SK-N-SH treated with all-trans-retinoic acid at 6 μM for 48 hours (cell line): ENCODE results near the gene SQSTM1.
A peak's percentile ranks its signal among the peaks of the same experiment; 100 is the strongest.

Source experiments
- ATAC-seq: fragments of 200-7000 bp; cut with Tn5 transposase; 3 replicates; pipeline ENCODE4 v1.9.1; 2020; ENCODE audit warnings: mild to moderate bottlenecking, moderate library complexity
- ARNTL ChIP-seq: fragments of 450-650 bp; formaldehyde crosslinking; IDR thresholded peaks from 2 replicates; pipeline ENCODE4 v1.5.0; 2020; ENCODE audit warnings: low read depth, mild to moderate bottlenecking, moderate library complexity, borderline replicate concordance
- BACH2 ChIP-seq: fragments of 250-450 bp; sonication (Bioruptor Pico); IDR thresholded peaks from 2 replicates; pipeline ENCODE4 v1.9.0; 2021; ENCODE audit warnings: mild to moderate bottlenecking, borderline replicate concordance
- CREB5 ChIP-seq: fragments of 250-450 bp; sonication (Bioruptor Pico); IDR thresholded peaks from 2 replicates; pipeline ENCODE4 v1.5.1; 2020; ENCODE audit warnings: low read depth, mild to moderate bottlenecking, moderate library complexity
- CSDC2 ChIP-seq: fragments of 250-450 bp; sonication (Bioruptor Pico); IDR thresholded peaks from 2 replicates; pipeline ENCODE4 v1.5.0; 2020; ENCODE audit warnings: mild to moderate bottlenecking, moderate library complexity
- CSRNP3 ChIP-seq: fragments of 250-450 bp; sonication (Bioruptor Pico); IDR thresholded peaks from 2 replicates; pipeline ENCODE4 v1.5.1; 2021; ENCODE audit warnings: mild to moderate bottlenecking, moderate library complexity
- GLIS3 ChIP-seq: fragments of 250-450 bp; sonication (Bioruptor Pico); IDR thresholded peaks from 2 replicates; pipeline ENCODE4 v1.5.0; 2020; ENCODE audit warnings: mild to moderate bottlenecking, moderate library complexity
- ISL1 ChIP-seq: fragments of 250-450 bp; sonication (Bioruptor Pico); IDR thresholded peaks from 2 replicates; pipeline ENCODE4 v2.1.2; 2022; ENCODE audit warnings: mild to moderate bottlenecking, moderate library complexity
- OSR1 ChIP-seq: fragments of 250-450 bp; sonication (Bioruptor Pico); IDR thresholded peaks from 2 replicates; pipeline ENCODE4 v1.8.0; 2022; ENCODE audit warnings: moderate library complexity, mild to moderate bottlenecking, inconsistent platforms
- PATZ1 ChIP-seq: fragments of 250-450 bp; sonication (Bioruptor Pico); IDR thresholded peaks from 2 replicates; pipeline ENCODE4 v1.8.0; 2020; ENCODE audit warnings: mild to moderate bottlenecking, moderate library complexity, borderline replicate concordance
- POU6F1 ChIP-seq: fragments of 250-450 bp; sonication (Bioruptor Pico); IDR thresholded peaks from 2 replicates; pipeline ENCODE4 v1.8.0; 2021; ENCODE audit warnings: low read depth, mild to moderate bottlenecking, moderate library complexity, borderline replicate concordance
- RARB ChIP-seq: fragments of 250-450 bp; sonication (Bioruptor Pico); IDR thresholded peaks from 2 replicates; pipeline ENCODE4 v1.8.0; 2021; ENCODE audit warnings: mild to moderate bottlenecking, moderate library complexity
- SNAI2 ChIP-seq: fragments of 250-450 bp; sonication (Bioruptor Pico); IDR thresholded peaks from 2 replicates; pipeline ENCODE4 v1.5.0; 2020; ENCODE audit warnings: mild to moderate bottlenecking, moderate library complexity
- TCF4 ChIP-seq: fragments of 250-450 bp; sonication (Bioruptor Pico); IDR thresholded peaks from 2 replicates; pipeline ENCODE4 v1.8.0; 2021; ENCODE audit warnings: mild to moderate bottlenecking, moderate library complexity, borderline replicate concordance
- TOX ChIP-seq: fragments of 250-450 bp; sonication (Bioruptor Pico); IDR thresholded peaks from 2 replicates; pipeline ENCODE4 v1.8.0; 2021; ENCODE audit warnings: mild to moderate bottlenecking, moderate library complexity, borderline replicate concordance
- TSHZ2 ChIP-seq: fragments of 250-450 bp; sonication (Bioruptor Pico); IDR thresholded peaks from 2 replicates; pipeline ENCODE4 v1.5.0; 2020; ENCODE audit warnings: mild to moderate bottlenecking, moderate library complexity
- ZC3H10 ChIP-seq: fragments of 250-450 bp; sonication (Bioruptor Pico); IDR thresholded peaks from 2 replicates; pipeline ENCODE4 v1.5.1; 2021; ENCODE audit warnings: mild to moderate bottlenecking, moderate library complexity
- ZFP3 ChIP-seq: fragments of 250-450 bp; sonication (Bioruptor Pico); IDR thresholded peaks from 2 replicates; pipeline ENCODE4 v1.5.0; 2020; ENCODE audit warnings: mild to moderate bottlenecking, moderate library complexity
- ZFP30 ChIP-seq: fragments of 450-650 bp; formaldehyde crosslinking; IDR thresholded peaks from 2 replicates; pipeline ENCODE4 v1.5.0; 2022; ENCODE audit warnings: mild to moderate bottlenecking, moderate library complexity
- ZNF565 ChIP-seq: fragments of 450-650 bp; formaldehyde crosslinking; conservative IDR thresholded peaks from 2 replicates; pipeline ENCODE4 v1.5.0; 2020; ENCODE audit warnings: low read depth, mild to moderate bottlenecking, moderate library complexity
- ZNF70 ChIP-seq: fragments of 450-650 bp; formaldehyde crosslinking; IDR thresholded peaks from 2 replicates; pipeline ENCODE4 v1.5.0; 2020; ENCODE audit warnings: mild to moderate bottlenecking, moderate library complexity
- ZNF8 ChIP-seq: fragments of 450-650 bp; formaldehyde crosslinking; IDR thresholded peaks from 2 replicates; pipeline ENCODE4 v1.5.0; 2020; ENCODE audit warnings: mild to moderate bottlenecking, moderate library complexity

SQSTM1 gene

GRCh38 chr5:179819296-179820126 lies 1.2 kb upstream of the SQSTM1 start:
- TF ChIP-seq ZFP3 (CRISPR knock-in tag) (peak; percentile 70), CSDC2 (CRISPR knock-in tag) (peak; percentile 88; the same call in 1 of the 2 replicates), RARB (CRISPR knock-in tag) (no peak), ZC3H10 (CRISPR knock-in tag) (0 out of 2 replicates have a peak, but pooled peaks have one; percentile 23), PATZ1 (CRISPR knock-in tag) (no peak), ZNF565 (CRISPR knock-in tag) (peak; percentile 70; the same call in 1 of the 2 replicates), TCF4 (CRISPR knock-in tag) (no peak), SNAI2 (CRISPR knock-in tag) (peak; percentile 78; the same call in 1 of the 2 replicates), ZNF8 (CRISPR knock-in tag) (0 out of 2 replicates have a peak, but pooled peaks have one; percentile 7), ARNTL (no peak), TSHZ2 (peak; percentile 19; the same call in 1 of the 2 replicates), ZNF70 (CRISPR knock-in tag) (no peak), CSRNP3 (CRISPR knock-in tag) (no peak), OSR1 (no peak), ZFP30 (CRISPR knock-in tag) (peak; percentile 23; the same call in 1 of the 2 replicates)
- peak; percentile 13 for ATAC-seq

- peak; percentile 8 for ATAC-seq
- no peak for TF ChIP-seq BACH2 (CRISPR knock-in tag)
- no peak for TF ChIP-seq ZFP30 (CRISPR knock-in tag)
- no peak for TF ChIP-seq CSRNP3 (CRISPR knock-in tag)
- TF ChIP-seq CSDC2 (CRISPR knock-in tag): no peak
- no peak for TF ChIP-seq GLIS3 (CRISPR knock-in tag)
- TF ChIP-seq TCF4 (CRISPR knock-in tag): no peak
- TF ChIP-seq TSHZ2: no peak
- no peak for TF ChIP-seq CREB5 (CRISPR knock-in tag)
- no peak for TF ChIP-seq ISL1
- TF ChIP-seq ZNF8 (CRISPR knock-in tag): no peak
- no peak for TF ChIP-seq PATZ1 (CRISPR knock-in tag)
- TF ChIP-seq ZNF70 (CRISPR knock-in tag): no peak
- TF ChIP-seq TOX (CRISPR knock-in tag): no peak
- no peak for TF ChIP-seq ARNTL
- no peak for TF ChIP-seq ZC3H10 (CRISPR knock-in tag)
- no peak; the same call in 1 of the 2 replicates for TF ChIP-seq POU6F1 (CRISPR knock-in tag)
- no peak for TF ChIP-seq ZFP3 (CRISPR knock-in tag)
Measured at GRCh38 chr5:179820127-179820482, 600 bp upstream of the SQSTM1 start.
